Bronchial epithelial cell (primary cell): ENCODE data around the gene ZNF148. TPM values are rescaled to one million over a fixed set of nuclear protein-coding genes. Genes with fewer than 3 reads are reported as not detected.

Source experiments
- DNase-seq: peaks from one replicate; pipeline ENCODE4 v3.0.0-alpha.2; 2010; ENCODE audit warnings: low read depth
- FAIRE-seq: peaks from 2 replicates; lab custom pipeline; 2011; peaks lifted over from hg19 to GRCh38; lab: Jason Lieb, UNC
- H3K27me3 ChIP-seq: 2 replicates; pipeline ENCODE4 v1.5.1; 2011; ENCODE audit warnings: low read length; ENCODE audit not compliant: control insufficient read depth, insufficient read depth
- H3K36me3 ChIP-seq: 2 replicates; pipeline ENCODE4 v1.5.1; 2011; ENCODE audit warnings: low read length; ENCODE audit not compliant: control insufficient read depth, insufficient read depth
- H3K4me3 ChIP-seq: 2 replicates; pipeline ENCODE4 v1.5.1; 2011; ENCODE audit warnings: mild to moderate bottlenecking, low read depth, low read length, control low read depth
- total RNA-seq: library from RNA; depleted of rRNA; stranded (reverse); fragments of >200 nt; gene quantifications from 2 replicates; pipeline ENCODE4 v1.2.1, GENCODE V29; 2014
- TF ChIP-seq, protein P1 (sequence below): IDR thresholded peaks from 2 replicates; pipeline ENCODE4 v1.5.1; 2011; ENCODE audit warnings: mild to moderate bottlenecking, moderate library complexity, low read length, control low read depth, inconsistent platforms; ENCODE audit not compliant: insufficient read depth, severe bottlenecking

Gene ZNF148
- total RNA-seq, 1 donor from 2014 or later, result 26.1 TPM

DNA sequence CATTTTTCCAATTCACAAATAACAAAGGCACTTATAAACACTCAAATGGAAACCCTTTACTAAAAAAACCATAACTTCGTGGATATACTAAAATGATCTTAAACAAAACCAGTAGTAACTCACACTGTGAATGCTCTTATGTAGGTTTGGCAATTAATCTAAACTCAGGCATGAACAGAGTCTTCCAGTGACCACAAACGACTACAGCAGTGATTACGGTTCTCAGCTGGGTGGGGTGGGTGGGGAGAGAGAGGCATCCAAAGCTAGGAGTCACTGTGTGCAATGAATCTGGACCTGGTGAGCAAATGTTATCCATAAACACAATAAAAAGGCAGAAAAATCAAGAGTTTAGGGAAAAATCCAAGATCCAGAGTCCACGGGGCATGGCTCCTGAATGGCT lies 183.9 kb downstream of the ZNF148 start:
- Histone ChIP-seq H3K27me3 (no peaks in the 10 kb centered on the region), H3K4me3 (no peak overlapping the region), H3K36me3 (peaks cover 11% of the 10 kb centered on the region)
- TF ChIP-seq, protein P1, sequence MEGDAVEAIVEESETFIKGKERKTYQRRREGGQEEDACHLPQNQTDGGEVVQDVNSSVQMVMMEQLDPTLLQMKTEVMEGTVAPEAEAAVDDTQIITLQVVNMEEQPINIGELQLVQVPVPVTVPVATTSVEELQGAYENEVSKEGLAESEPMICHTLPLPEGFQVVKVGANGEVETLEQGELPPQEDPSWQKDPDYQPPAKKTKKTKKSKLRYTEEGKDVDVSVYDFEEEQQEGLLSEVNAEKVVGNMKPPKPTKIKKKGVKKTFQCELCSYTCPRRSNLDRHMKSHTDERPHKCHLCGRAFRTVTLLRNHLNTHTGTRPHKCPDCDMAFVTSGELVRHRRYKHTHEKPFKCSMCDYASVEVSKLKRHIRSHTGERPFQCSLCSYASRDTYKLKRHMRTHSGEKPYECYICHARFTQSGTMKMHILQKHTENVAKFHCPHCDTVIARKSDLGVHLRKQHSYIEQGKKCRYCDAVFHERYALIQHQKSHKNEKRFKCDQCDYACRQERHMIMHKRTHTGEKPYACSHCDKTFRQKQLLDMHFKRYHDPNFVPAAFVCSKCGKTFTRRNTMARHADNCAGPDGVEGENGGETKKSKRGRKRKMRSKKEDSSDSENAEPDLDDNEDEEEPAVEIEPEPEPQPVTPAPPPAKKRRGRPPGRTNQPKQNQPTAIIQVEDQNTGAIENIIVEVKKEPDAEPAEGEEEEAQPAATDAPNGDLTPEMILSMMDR, result no peak
- no peak for DNase-seq
- no peak for FAIRE-seq

DNA sequence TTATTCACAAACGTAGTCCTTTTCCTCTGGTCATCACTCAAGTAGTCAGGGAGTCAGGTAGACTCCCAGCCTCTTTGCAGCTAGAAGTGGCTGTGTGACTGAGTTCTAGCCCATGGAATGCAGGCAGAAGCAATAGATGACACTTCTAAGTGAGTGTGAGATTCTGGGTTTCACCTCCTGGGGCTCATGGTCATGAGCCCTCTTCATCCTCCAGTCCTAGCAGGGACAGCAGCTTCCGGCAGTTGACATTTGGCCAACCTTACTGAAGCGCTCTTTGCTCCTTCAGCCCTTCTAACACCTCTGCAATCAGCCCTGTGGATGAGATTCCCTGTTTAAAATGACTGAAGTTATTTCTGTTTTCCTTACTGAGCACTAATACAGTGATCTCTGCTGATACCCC lies 184.3 kb downstream of the ZNF148 start:
- DNase-seq (no peak), FAIRE-seq (peak; percentile 36)
- H3K4me3 ChIP-seq, result no peak overlapping the region
- TF ChIP-seq, protein P1, result no peak
- H3K27me3 ChIP-seq, result no peaks in the 10 kb centered on the region
- H3K36me3 ChIP-seq, result peaks cover 13% of the 10 kb centered on the region

DNA sequence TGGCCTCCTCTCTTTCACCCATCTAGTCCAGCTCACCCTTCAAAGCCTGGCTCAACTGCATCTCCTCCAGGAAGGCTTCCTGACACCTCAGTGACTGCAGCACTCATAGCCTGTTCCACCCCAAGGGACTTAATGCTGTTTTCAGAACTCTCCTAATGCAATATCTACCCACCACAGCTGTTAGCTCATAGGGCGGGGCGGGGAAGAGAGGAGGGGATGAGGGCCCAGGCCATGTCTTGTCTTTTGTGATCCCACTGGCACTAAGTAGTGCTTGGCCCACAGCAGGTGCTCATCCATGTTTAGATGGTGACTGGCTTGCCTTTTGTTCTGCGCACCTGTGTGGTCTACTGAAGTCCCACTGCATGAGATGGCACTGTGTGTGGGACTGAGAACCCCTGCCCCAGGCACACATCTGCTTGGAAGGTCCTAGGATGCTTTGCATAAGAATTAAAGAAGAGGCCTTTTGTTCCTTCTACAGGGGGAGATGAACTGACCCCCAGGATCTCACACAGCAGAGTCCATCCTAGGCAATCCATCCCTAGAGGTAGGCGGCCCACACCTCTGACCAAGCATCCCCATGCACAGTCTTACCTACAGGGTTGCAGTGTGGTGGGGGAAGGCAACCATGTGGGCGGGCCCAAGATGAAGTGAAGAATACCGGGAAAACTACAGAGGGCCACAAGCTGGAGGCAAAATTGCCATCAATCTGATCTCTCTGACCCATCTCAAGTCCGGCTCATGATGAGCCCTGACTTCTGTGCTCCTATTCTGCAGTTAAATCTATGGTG lies 185.6 kb downstream of the ZNF148 start:
- no peaks in the 10 kb centered on the region for H3K27me3 ChIP-seq
- FAIRE-seq (no peak), DNase-seq (no peak)
- TF ChIP-seq, protein P1, result no peak
- peaks cover 13% of the 10 kb centered on the region for H3K36me3 ChIP-seq
- H3K4me3 ChIP-seq, result no peak overlapping the region

DNA sequence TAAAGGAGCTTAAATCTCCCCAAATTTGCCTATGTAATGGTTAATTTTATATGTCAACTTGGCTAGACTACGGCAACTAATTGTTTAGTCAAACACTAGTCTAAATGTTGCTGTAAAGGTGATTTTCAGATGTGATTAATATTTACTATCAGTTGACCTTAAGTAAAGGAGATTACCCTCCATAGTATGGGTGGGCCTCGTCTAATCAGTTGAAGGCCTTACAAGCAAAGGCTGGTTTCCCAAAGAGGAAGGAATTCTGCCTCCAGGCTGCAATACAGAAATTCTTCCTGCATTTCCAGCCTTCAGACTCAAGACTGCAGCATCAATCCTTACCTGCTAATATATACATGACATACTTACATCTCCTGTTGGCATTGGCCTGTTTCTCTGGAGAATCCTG lies 186.2 kb downstream of the ZNF148 start:
- H3K27me3 ChIP-seq, result no peaks in the 10 kb centered on the region
- no peak for FAIRE-seq
- H3K36me3 ChIP-seq, result peaks cover 13% of the 10 kb centered on the region

DNA sequence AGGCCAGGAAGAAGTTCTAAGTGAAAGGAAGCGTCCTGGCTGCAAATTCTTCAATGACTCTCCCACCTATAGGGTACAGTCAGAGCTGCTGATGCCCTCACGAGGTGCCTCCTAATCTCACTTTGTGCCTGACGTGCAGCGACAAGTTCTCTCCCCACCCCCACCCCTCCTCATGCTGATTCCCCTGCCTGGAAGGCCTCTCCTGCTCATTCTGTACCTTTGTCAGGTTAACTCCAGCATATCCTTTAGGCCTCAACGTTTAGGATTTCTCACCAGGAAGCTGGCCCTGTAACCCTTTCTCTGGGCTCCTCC lies 187.6 kb downstream of the ZNF148 start:
- TF ChIP-seq, protein P1, result no peak
- no peak overlapping the region for H3K4me3 ChIP-seq
- DNase-seq, result peak; percentile 78
- FAIRE-seq, result no peak
- no peaks in the 10 kb centered on the region for H3K27me3 ChIP-seq
- peaks cover 13% of the 10 kb centered on the region for H3K36me3 ChIP-seq

More for the DNA sequence above, 186.2 kb downstream of the ZNF148 start:
- TF ChIP-seq, protein P1, result no peak
- H3K4me3 ChIP-seq, result no peak overlapping the region
- no peak for DNase-seq
